ENCODE results near the gene EPB41L1.

The EPB41L1 gene

DNA sequence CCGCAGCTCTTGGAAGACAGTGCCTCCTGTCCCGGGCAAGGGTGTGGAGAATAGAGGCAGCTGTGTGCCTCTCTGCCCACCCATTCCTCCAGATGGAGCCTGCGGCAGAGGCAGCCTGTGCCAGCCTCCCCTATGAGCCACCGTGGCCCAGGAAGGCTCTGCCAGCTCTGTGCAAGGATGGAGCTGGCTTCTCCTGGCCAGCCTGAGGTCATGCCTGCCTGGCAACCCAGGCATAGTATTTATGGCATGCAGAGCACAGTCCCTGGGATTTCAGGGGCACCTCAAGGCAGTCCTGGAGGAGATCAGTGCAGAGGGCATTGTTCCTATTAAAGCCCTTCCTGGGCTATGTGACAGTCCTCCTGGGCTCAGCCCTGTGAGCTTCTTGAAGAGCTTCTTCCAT is 1.5 kb downstream of the EPB41L1 start:
- no peak for DNase-seq

DNA sequence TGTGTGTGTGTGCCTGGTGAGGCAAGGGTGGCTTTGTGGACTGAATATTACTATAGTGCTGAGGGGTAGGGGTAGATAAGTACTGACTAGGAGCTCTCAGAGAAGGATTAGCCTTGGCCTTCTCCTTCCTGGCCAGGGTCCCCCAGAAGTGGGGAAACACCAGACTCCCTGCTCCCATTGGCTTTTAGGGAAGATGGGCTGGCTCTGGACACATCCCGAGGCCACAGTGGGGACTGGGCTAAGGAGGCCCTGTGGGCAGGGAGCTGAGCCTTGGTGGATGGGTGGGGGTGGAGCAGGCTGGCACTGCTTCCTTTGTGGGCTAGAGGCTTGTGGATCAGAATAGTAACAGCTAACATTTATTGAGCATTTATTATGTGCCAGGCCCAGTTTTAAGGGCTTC is 3.1 kb downstream of the EPB41L1 start:
- DNase-seq: no peak

GRCh38 chr20:36158160-36158741 is 3.7 kb downstream of the EPB41L1 start:
- DNase-seq: no peak

DNA sequence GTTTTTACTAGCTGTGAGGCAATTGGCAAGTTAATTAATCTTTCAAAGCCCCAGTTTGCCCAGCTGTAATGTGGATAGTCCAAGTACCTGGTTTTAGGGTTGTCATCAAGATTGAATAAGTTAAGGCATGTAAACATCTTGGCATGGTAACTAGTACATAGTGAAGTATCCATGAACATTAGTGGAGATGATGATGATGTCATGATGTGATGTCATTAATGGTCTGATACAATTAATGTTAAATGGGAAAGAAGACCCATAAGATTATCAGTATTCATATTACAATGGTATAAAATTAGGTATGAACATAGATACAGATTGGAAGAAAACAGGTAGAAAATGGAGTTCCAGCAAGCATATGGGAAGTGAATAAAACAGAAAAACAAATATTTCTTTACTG is 5.3 kb downstream of the EPB41L1 start:
- no peak for DNase-seq

DNA sequence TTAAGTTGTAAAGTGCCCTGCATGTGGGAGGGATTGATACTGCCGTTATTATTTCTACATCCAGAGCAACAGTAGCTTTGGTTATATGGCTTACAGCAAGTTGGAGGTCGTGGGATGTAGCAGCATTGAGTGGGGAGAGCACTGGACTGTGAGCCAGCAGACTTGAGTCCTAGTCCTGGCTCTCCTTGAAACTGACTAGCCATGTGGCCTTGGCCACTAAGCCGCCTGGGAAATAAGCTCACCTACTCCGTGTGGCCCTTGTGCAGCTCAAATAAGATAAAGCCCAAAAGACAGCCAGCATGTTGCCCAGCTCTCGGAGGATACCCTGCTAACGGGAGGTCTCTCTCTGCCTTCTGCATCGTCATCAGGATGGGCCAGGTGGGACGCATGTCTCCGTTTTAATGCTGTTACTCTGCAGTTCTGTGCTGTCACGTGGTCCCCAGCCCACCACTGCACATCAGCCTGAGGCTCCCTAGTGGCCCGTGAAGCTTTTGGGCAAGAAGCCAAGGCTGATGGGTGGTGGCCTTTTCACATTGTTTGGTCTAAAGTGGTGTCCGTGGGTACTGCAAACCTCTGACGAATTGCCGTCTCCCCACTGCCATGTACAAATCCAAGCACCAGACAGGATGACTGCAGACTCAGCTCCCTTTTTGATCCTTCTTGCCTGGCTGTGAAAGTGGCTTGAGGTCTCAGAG is 7.9 kb downstream of the EPB41L1 start:
- peak; percentile 68 for DNase-seq

- DNase-seq: no peak
These were observed 13.5 kb downstream of the EPB41L1 start for GRCh38 chr20:36167902-36168503.

GRCh38 chr20:36170542-36171215 is 16.1 kb downstream of the EPB41L1 start:
- DNase-seq: no peak

DNA sequence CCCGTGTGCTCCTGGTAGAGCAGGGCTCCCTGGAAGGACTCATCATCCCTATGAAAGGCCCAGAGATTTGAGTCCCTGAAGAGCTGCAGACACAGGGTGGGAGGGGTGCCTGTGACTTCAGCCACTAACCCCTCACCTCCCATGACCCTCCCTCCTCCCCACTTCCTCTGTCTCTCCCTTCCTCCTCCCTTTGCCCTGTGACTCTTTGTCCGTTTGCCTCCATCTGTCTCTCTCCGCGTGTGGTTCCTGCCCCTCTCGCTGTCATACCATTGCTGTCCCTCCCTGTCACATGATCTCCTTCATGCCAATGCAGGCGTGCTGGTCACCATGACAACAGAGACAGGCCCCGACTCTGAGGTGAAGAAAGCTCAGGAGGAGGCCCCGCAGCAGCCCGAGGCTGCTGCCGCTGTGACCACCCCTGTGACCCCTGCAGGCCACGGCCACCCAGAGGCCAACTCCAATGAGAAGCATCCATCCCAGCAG is 19.0 kb downstream of the EPB41L1 start:
- peak; percentile 59 for DNase-seq

DNA sequence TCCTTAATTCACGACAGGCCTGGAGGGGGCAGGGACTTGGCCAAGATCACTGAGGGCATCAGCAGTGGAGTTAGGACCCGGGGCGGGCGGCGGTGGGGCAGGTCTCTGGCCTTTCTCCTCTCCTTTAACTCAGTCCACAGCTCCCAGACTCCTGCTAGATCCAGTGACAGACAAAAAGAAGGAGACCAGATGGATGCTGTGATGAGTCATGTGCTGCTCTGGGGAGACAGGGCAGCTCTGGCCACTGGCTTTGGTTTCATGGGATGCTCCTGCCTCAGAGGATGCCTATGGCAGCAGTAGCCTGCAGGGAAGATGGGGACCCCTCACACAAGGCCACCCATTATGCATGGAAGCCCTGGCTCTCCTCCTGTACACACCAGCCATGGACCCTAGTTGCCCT is 20.5 kb downstream of the EPB41L1 start:
- DNase-seq: no peak

- no peak for DNase-seq
These were observed 21.0 kb downstream of the EPB41L1 start for GRCh38 chr20:36175475-36175995.

- DNase-seq: no peak
These were observed 23.2 kb downstream of the EPB41L1 start for GRCh38 chr20:36177716-36178115.

DNA sequence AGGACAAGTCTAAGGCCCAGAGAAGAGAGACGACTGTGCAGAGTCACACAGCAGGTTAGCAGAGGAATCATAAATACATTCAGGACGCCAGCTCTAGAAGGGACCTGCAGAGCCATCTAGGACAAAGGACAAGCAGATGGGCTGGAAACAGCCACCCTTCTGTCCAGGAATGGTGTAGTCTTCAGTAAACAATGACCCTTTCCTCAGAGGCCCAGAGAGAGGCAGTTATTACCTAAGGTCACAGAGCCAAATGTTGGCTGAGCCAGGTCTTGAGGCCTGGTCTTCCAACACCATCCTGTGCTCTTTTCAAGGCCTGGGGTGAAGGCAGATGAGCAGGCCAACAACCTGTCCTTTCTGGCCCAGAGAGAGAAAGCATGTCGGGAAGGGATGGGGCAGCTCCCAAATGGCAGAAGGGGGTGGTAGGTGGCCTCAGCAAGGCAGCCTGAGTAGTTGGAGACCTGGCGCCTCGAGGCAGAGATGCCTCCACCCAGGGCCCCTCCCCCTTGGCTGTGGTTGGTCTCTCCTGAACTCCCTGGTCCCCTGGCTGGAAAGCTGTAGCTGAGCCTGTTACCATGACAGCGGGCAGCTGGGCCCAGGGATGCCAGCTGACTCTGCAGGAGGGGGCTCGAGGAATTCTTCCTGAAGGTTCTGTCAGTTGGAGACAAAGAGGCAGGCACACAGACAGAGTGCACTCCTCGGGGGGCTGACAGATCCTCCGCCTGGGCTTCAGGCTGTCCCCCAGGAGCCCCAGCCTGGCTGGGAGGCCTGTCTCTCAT is 24.8 kb downstream of the EPB41L1 start:
- no peak for DNase-seq

DNA sequence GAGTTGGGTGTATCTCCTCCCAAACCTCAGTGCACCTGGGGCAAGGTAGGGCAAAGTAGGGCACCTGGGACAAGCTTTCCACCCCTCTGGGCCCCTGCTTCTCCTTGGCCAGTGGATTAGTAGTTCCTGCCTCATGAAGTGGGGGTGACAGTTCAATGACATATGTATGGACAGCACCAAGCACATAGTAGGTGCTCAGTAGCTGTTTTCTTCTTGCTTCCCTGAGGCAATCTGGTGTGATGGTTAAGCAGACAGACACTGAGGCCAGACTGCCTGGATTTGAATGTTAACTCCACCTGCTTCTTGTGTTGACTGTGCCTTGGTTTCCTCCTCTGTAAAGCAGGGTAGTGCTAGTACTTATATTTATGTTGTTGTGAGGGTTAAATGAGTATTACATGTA is 25.8 kb downstream of the EPB41L1 start:
- DNase-seq: no peak

GRCh38 chr20:36181934-36182603 is 27.5 kb downstream of the EPB41L1 start:
- no peak for DNase-seq

GRCh38 chr20:36182604-36183154 is 28.1 kb downstream of the EPB41L1 start:
- no peak for DNase-seq

GRCh38 chr20:36183155-36183944 is 28.8 kb downstream of the EPB41L1 start:
- no peak for DNase-seq

- no peak for DNase-seq
These were observed 30.6 kb downstream of the EPB41L1 start for GRCh38 chr20:36184816-36185776.

- no peak for DNase-seq
These were observed 39.6 kb downstream of the EPB41L1 start for GRCh38 chr20:36193977-36194712.

GRCh38 chr20:36196676-36197075 is 42.1 kb downstream of the EPB41L1 start:
- DNase-seq: no peak
